T-cell (primary cell): ENCODE data around the gene ADGRB2. TPM values are rescaled to one million over a fixed set of nuclear protein-coding genes. Genes with fewer than 3 reads are reported as not detected.
A peak's percentile ranks its signal among the peaks of the same experiment; 100 is the strongest.

Experiments
- ATAC-seq, 4 experiments: fragments of 200-7000 bp in 3 of 4; fragments of 150-1000 bp in 1 of 4; cut with Tn5 transposase; replicated peaks in 1 of 4; 1 replicate in 3 of 4; 2 replicates in 1 of 4; pipeline ENCODE4 v1.10.0; 2021; ENCODE audit warnings: moderate library complexity in 3 of 4, mild to moderate bottlenecking in 2 of 4, moderate number of reproducible peaks in 1 of 4
- CTCF ChIA-PET, 2 donors: fragments of 300-600 bp; sonication (Branson Sonifier 250); formaldehyde crosslinking; loops; one replicate each; lab custom pipeline; 2022; ENCODE audit warnings: antibody characterized with exemption in 2 of 2; lab: Charles Lee
- POLR2A ChIA-PET, 2 donors: fragments of 300-600 bp; sonication (Branson Sonifier 250); formaldehyde crosslinking; loops; one replicate each; lab custom pipeline; 2022; ENCODE audit warnings: antibody characterized with exemption in 2 of 2; lab: Charles Lee
- DNase-seq, 35 experiments: peaks; one replicate each; pipeline versions ENCODE4 v3.0.0 to v3.0.0-alpha.2; 2013 to 2023
- H3K27ac ChIP-seq: one replicate; pipeline ENCODE4 v1.5.1; 2013; ENCODE audit warnings: low read length
- H3K27me3 ChIP-seq, 2 experiments: replicated peaks in 1 of 2; 1 replicate in 1 of 2; 2 replicates in 1 of 2; pipeline versions ENCODE4 v1.6.1 to v1.7.0; 2013; ENCODE audit warnings: low read length in 1 of 2, mixed read lengths in 1 of 2; ENCODE audit not compliant: control insufficient read depth in 2 of 2, insufficient read depth in 2 of 2; ENCODE audit errors: extremely low read depth in 1 of 2
- H3K36me3 ChIP-seq, 2 donors: 1 replicate in 1 of 2; 2 replicates in 1 of 2; pipeline versions ENCODE4 v1.6.1 to v1.7.0; 2013; ENCODE audit warnings: low read length in 1 of 2; ENCODE audit not compliant: control insufficient read depth in 2 of 2, insufficient read depth in 1 of 2; ENCODE audit errors: extremely low read depth in 1 of 2
- H3K4me1 ChIP-seq, 2 experiments: 1 replicate in 1 of 2; 2 replicates in 1 of 2; pipeline versions ENCODE4 v1.6.1 to v1.7.0; 2013; ENCODE audit warnings: low read length in 2 of 2, mixed read lengths in 1 of 2; ENCODE audit not compliant: insufficient read depth in 2 of 2, control insufficient read depth in 1 of 2; ENCODE audit errors: extremely low read depth in 1 of 2
- H3K4me3 ChIP-seq, 2 donors: 1 replicate in 1 of 2; 2 replicates in 1 of 2; pipeline versions ENCODE4 v1.5.1 to v1.7.0; 2013; ENCODE audit warnings: mild to moderate bottlenecking in 2 of 2, low read length in 1 of 2, moderate library complexity in 1 of 2; ENCODE audit not compliant: control insufficient read depth in 1 of 2; ENCODE audit errors: extremely low read depth in 1 of 2
- H3K9me3 ChIP-seq: 2 replicates; pipeline ENCODE4 v1.7.0; 2013
- H3K27ac Mint-ChIP-seq, 2 donors: one replicate each; pipeline ENCODE4 v1.8.0; 2020 to 2021; ENCODE audit warnings: mild to moderate bottlenecking in 2 of 2, mixed read lengths in 2 of 2
- H3K27me3 Mint-ChIP-seq, 2 donors: one replicate each; pipeline ENCODE4 v1.8.0; 2021 to 2022; ENCODE audit warnings: mixed read lengths in 2 of 2
- H3K36me3 Mint-ChIP-seq: one replicate; pipeline ENCODE4 v1.8.0; 2021; ENCODE audit warnings: mixed read lengths
- H3K4me1 Mint-ChIP-seq, 3 donors: one replicate each; pipeline ENCODE4 v1.8.0; 2020 to 2022; ENCODE audit warnings: mixed read lengths in 3 of 3, mild to moderate bottlenecking in 1 of 3
- H3K4me3 Mint-ChIP-seq, 3 donors: one replicate each; pipeline ENCODE4 v1.8.0; 2020 to 2022; ENCODE audit warnings: mild to moderate bottlenecking in 3 of 3, mixed read lengths in 3 of 3, moderate library complexity in 3 of 3
- H3K9me3 Mint-ChIP-seq, 3 donors: one replicate each; pipeline ENCODE4 v1.8.0; 2020 to 2022; ENCODE audit warnings: mixed read lengths in 3 of 3
- WGBS: methylation state at CpG from one replicate; pipeline ENCODE4 v1.1.5; 2013; ENCODE audit warnings: missing lambda C conversion rate; ENCODE audit not compliant: insufficient coverage; 5-methylcytosine and 5-hydroxymethylcytosine counted together
- total RNA-seq, 35 experiments: library from RNA in 6 of 35; stranded (reverse) in 6 of 35; fragments of 120-200 nt in 1 of 35; gene quantifications; one replicate each; pipeline versions ENCODE4 v1.2.1 to v1.2.4 and lab custom pipeline; 2013 to 2026

ADGRB2 gene
- total RNA-seq, 5 donors from 2014 or later (not counting 1 experiment from before 2014, with no cell fraction given) = 0.65 to 3.4 (median 0.98) TPM

DNA sequence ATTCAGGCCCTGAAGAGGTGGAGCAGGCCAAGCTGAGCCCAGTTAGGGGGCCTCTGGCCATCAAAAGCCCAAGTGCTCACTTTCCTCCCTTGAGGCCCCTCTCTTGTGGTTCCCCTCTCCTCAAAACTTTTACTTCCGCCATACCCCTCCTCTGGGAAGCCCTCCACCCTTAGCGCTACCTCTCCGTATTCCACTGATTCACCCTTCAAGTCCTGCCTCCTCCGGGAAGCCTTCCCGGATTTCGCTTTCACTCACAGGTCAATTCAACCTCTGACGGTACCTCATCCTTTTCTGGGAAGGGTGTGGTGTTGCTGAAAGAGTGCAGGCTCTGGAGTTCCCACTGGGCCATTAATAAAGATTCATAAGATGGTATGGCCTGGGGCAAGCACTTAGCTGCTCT is 32.6 kb upstream of the ADGRB2 start:
- Mint-ChIP-seq H3K4me1 (no peaks in the 10 kb centered on the region), H3K4me3 (no peak overlapping the region), H3K27me3 (peaks cover 4 to 18% of the 10 kb centered on the region in 2 donors), H3K9me3 (no peaks in the 10 kb centered on the region), H3K27ac (no peak overlapping the region), H3K36me3 (no peaks in the 10 kb centered on the region)
- Histone ChIP-seq H3K27ac (no peak overlapping the region), H3K4me3 (no peak overlapping the region), H3K9me3 (no peaks in the 10 kb centered on the region), H3K36me3 (no peaks in the 10 kb centered on the region), H3K27me3 (peaks cover 0 to 43% of the 10 kb centered on the region in 2 experiments), H3K4me1 (no peaks in the 10 kb centered on the region)
- CTCF ChIA-PET = interaction anchor here in 1 of 2 donors (0.6 kb wide), 1 partner anchor 847 kb away, joined by 4 read pairs; no protein-coding TSS in a partner anchor
- no CpG with 5 or more reads among the region's 7 CpGs for WGBS
- DNase-seq (no peak), ATAC-seq (no peak)
- POLR2A ChIA-PET = no interaction called here

DNA sequence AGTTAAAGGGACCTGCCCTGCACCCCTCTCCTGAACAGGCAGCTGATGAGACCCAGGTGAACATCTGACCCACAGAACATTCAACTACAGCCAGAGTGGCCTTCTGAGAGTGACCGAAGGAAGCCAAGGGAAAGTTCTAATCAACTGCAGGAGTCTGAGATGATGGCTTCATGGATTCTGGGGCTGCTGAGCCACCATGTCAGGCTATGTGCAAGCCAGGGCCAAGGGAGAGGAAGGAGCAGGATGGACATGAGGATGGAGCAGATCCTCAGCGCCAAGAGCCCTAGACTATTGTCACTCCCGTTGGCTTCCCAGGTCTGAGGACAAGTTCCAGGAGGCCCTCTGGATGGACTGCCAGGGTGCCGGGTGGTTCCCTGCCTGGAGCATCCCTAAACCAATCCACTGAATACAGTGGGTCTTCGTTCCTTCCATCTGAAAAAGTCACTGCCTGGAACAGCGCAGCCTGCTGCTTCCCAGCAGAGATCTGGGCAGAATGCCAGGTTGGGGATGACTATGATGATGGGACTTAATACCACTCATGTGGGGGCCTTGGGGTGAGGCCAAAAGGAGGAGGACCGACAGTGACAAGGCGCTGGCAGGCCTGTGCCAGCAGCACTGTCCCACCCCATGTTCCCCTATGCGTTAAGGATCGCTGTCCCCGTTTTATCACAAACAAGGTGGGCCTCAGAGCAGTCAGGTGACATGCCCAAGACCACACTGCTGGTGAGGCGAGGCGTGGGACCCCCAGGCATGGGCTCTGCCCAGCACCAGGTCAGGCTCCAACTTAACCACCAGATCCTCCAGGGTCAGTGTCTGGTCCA is 31.9 kb upstream of the ADGRB2 start:
- Mint-ChIP-seq H3K36me3 (no peaks in the 10 kb centered on the region), H3K27ac (no peak overlapping the region), H3K27me3 (peaks cover 4 to 18% of the 10 kb centered on the region in 2 donors), H3K4me1 (no peaks in the 10 kb centered on the region), H3K4me3 (no peak overlapping the region), H3K9me3 (no peaks in the 10 kb centered on the region)
- Histone ChIP-seq H3K27ac (no peak overlapping the region), H3K4me3 (no peak overlapping the region), H3K27me3 (peaks cover 0 to 47% of the 10 kb centered on the region in 2 experiments), H3K9me3 (no peaks in the 10 kb centered on the region), H3K4me1 (no peaks in the 10 kb centered on the region), H3K36me3 (no peaks in the 10 kb centered on the region)
- WGBS = 92% methylated on average over 6 of the region's 13 CpGs
- ATAC-seq (no peak), DNase-seq (no peak)
- ChIA-PET CTCF (no interaction called here), POLR2A (no interaction called here)

DNA sequence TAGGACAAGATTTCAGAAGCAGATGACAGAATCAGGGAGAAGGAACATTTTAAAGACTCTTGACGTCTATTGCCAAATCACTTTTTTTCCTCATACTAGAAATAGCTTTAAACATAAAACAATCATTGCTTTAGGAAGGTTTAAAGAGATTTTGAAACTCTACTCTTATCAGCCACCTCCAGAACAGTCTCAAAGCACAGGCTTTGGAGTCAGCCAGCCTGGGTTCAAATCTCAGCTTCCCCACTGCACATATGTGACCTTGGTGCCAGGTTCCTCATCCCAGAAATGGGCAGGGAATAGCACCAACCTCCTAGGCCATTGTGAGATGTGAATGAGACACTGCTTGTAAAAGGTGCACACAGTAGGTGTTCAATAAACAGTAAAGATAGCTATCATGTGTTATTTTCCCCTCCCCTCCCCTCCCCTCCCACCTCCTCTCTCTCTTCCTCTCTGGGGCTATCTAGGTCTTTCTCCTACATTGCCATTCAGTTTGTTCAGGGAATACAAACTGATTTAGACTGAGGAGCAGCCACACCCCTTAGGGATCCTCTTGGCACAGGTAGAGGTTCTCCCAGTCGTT is 31.0 kb upstream of the ADGRB2 start:
- Histone ChIP-seq H3K4me3 (no peak overlapping the region), H3K9me3 (no peaks in the 10 kb centered on the region), H3K36me3 (no peaks in the 10 kb centered on the region), H3K27me3 (peaks cover 0 to 45% of the 10 kb centered on the region in 2 experiments), H3K4me1 (no peaks in the 10 kb centered on the region), H3K27ac (no peak overlapping the region)
- H3K36me3 Mint-ChIP-seq = no peaks in the 10 kb centered on the region
- H3K27ac Mint-ChIP-seq = no peak overlapping the region
- no peak for ATAC-seq
- ChIA-PET POLR2A (no interaction called here), CTCF (interaction anchor here in 1 of 2 donors (0.7 kb wide), 1 partner anchor 611 kb away, joined by 5 read pairs; no protein-coding TSS in a partner anchor)
- H3K27me3 Mint-ChIP-seq = peaks cover 4 to 14% of the 10 kb centered on the region in 2 donors
- H3K4me1 Mint-ChIP-seq = no peaks in the 10 kb centered on the region
- no peak overlapping the region for H3K4me3 Mint-ChIP-seq
- 63% methylated on average over 1 of the region's 2 CpGs for WGBS
- no peak for DNase-seq
- H3K9me3 Mint-ChIP-seq = no peaks in the 10 kb centered on the region

DNA sequence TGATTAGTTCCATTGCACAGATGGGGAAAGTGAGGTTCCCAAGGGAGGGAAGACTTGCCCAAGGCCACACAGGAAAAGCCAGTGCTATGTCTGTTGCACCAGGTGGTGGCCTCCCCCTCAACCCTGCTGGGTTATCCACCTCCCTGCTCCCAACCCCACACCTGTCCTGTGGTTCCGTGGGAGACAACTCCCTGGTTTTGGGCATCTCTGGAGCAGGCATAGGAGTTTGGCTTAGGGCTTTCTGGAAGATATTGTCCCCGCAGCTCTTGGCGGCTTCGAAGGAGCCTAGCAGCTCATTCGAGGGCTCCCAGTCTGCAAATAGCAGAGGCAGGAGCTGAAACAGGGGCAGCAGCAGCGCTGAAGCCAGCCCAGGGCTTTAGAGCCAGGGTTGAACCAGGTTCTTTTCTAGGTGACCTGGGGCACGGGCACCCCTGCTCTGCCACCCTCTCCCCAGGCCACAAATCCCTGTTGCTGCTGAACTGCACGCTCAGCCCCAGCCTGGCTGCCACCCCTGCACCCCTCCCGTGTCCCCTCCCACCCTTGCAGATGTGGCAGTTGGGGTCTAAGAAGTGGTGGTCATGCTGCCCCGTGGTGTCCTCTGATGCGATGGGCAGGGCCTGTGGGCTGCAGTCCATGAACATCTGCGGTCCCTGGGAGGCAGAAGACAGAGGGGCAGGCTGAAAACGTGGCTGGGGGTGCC is 29.6 kb upstream of the ADGRB2 start:
- no peak overlapping the region for H3K4me3 Mint-ChIP-seq
- no peaks in the 10 kb centered on the region for H3K9me3 Mint-ChIP-seq
- Histone ChIP-seq H3K9me3 (no peaks in the 10 kb centered on the region), H3K36me3 (no peaks in the 10 kb centered on the region), H3K27me3 (peaks cover 0 to 33% of the 10 kb centered on the region in 2 experiments), H3K4me3 (no peak overlapping the region), H3K27ac (no peak overlapping the region), H3K4me1 (peaks cover 0 to 9% of the 10 kb centered on the region in 2 experiments)
- ChIA-PET CTCF (no interaction called here), POLR2A (no interaction called here)
- peaks cover 5 to 10% (median 7%) of the 10 kb centered on the region in 3 donors for H3K4me1 Mint-ChIP-seq
- no peak for ATAC-seq
- H3K27me3 Mint-ChIP-seq = peaks cover 4 to 14% of the 10 kb centered on the region in 2 donors
- WGBS = 85% methylated on average over 5 of the region's 13 CpGs
- DNase-seq = peak in 1 of 35 experiments; percentile 8
- H3K27ac Mint-ChIP-seq = no peak overlapping the region
- no peaks in the 10 kb centered on the region for H3K36me3 Mint-ChIP-seq

DNA sequence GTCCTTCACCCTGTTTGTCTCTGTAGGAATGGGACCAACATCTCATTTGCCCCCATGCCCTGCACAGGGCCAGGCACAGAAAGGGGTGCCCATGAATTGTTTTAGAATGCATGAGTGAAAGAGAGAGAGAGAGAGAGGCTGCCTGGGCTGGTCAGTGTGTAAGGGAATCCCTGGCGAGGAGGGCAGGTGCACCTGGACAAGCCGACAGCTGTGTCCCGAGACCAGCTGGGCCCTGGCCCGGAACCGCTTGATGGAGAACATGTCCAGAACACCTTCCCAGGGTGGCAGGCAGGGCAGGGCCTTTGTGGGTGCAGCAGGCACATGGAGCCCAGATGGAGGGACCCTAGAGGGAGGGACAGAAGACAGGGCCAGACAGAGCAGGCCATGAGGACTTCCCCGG is 28.9 kb upstream of the ADGRB2 start:
- H3K4me3 ChIP-seq = no peak overlapping the region
- DNase-seq (no peak), ATAC-seq (no peak)
- WGBS = 92% methylated on average over 5 of the region's 6 CpGs
- Mint-ChIP-seq H3K36me3 (no peaks in the 10 kb centered on the region), H3K4me3 (no peak overlapping the region), H3K4me1 (peaks cover 6 to 13% (median 9%) of the 10 kb centered on the region in 3 donors), H3K27me3 (peaks cover 3 to 14% of the 10 kb centered on the region in 2 donors), H3K27ac (no peak overlapping the region), H3K9me3 (no peaks in the 10 kb centered on the region)
- ChIA-PET CTCF (no interaction called here), POLR2A (no interaction called here)
- H3K4me1 ChIP-seq = peaks cover 0 to 14% of the 10 kb centered on the region in 2 experiments
- no peaks in the 10 kb centered on the region for H3K36me3 ChIP-seq
- peaks cover 0 to 26% of the 10 kb centered on the region in 2 experiments for H3K27me3 ChIP-seq
- H3K9me3 ChIP-seq = no peaks in the 10 kb centered on the region
- no peak overlapping the region for H3K27ac ChIP-seq

DNA sequence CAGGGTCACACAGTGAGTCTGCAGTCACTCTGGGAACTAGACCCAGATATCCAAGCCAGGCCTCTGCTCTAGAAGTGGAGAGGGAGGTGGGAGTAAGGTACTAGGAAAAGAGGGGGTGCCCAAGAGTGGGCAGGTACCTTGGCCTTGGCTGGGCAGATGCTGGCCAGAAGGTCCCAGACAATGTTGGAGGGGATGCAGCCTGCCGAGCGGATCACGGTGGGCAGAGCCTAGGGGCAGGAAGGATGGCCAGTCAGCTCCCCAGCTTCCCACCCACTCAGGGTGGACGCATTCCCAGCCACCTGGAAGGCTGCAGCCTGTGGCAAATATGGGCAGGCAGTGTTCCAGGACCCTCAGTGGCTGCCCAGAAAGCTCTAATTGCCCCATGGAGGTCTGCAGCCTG is 28.4 kb upstream of the ADGRB2 start:
- Histone ChIP-seq H3K36me3 (no peaks in the 10 kb centered on the region), H3K9me3 (no peaks in the 10 kb centered on the region), H3K4me3 (no peak overlapping the region), H3K27me3 (peaks cover 0 to 21% of the 10 kb centered on the region in 2 experiments), H3K4me1 (peaks cover 0 to 20% of the 10 kb centered on the region in 2 experiments), H3K27ac (no peak overlapping the region)
- no peaks in the 10 kb centered on the region for H3K36me3 Mint-ChIP-seq
- ChIA-PET CTCF (interaction anchor here in 1 of 2 donors (0.5 kb wide), 1 partner anchor 31 kb away, joined by 3 read pairs; no protein-coding TSS in a partner anchor), POLR2A (no interaction called here)
- H3K4me1 Mint-ChIP-seq = peaks cover 12 to 18% (median 14%) of the 10 kb centered on the region in 3 donors
- ATAC-seq (no peak), DNase-seq (no peak)
- no peak overlapping the region for H3K27ac Mint-ChIP-seq
- H3K4me3 Mint-ChIP-seq = no peak overlapping the region
- no peaks in the 10 kb centered on the region for H3K9me3 Mint-ChIP-seq
- 79% methylated on average over 4 of the region's 4 CpGs for whole genome bisulfite sequencing
- H3K27me3 Mint-ChIP-seq = peaks cover 0 to 10% of the 10 kb centered on the region in 2 donors
